Amniotic epithelial cell (primary cell): ENCODE measurements around the gene PROCR.
A peak's percentile ranks its signal among the peaks of the same experiment; 100 is the strongest.
"Not testable (repeated sequence)": the region's sequence is repeated elsewhere in the genome, so short reads cannot be mapped to it uniquely, and the experiment has no call there.

Experiments
- DNase-seq: peaks from one replicate; pipeline ENCODE4 v3.0.0-alpha.2; 2010; ENCODE audit warnings: low read depth

The PROCR gene

DNA sequence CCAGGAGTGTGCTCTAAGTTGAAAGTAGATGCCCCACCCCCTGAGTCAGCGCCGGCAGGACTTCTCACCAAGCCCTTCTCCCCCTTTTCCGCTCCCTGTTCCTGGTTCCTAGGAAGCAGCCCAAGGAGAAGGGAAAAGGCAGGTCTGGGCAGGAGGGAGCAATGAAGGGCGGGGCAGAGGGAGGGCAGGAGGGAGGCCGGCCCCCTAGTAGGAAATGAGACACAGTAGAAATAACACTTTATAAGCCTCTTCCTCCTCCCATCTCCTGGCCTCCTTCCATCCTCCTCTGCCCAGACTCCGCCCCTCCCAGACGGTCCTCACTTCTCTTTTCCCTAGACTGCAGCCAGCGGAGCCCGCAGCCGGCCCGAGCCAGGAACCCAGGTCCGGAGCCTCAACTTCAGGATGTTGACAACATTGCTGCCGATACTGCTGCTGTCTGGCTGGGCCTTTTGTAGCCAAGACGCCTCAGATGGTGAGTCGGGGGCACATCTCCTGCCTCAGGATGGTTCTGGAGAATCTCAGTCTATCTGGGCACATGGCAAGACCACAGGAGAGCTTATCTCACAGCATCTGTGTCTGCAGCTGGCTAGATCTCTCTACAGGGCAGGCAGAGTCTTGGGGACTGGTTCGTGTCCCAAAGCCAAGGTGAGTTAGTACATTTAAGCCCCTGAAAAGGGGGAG, at the start of gene PROCR:
TSS of gene PROCR (plus strand) at position 320 of the 681 bp plus-strand sequence. CDS start at position 403, 83 bp downstream.
- peak; percentile 93 for DNase-seq

DNA sequence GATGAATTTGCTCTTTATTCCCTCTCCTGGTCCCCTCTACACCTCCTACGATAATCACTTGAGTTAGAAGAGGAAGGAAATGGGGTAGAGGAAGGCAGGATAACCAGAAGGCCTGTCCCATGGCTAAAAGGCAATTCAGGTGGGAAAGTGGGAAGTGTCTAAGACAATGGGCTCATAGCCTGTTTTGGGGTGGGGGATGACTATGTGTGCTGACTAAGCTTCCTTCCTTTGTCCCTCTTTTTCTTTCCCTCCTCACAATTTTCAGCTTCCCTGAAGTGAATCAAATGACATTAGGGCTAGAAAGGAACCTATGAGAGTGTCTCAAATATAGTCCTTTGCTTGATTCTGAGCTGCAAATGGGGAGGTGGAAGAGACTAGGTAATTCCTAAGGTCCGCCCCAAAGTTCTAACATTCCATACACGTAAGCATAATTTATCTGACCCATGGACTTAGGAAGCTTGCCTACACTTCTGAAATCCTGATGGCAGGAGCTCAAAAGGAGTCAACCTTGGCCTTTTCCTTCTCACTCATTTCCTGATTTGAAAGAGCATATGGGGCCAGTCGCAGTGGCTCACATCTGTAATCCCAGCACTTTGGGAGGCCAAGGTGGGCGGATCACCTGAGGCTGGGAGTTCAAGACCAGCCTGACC, 49.0 kb upstream of the PROCR start:
- DNase-seq: no peak

DNA sequence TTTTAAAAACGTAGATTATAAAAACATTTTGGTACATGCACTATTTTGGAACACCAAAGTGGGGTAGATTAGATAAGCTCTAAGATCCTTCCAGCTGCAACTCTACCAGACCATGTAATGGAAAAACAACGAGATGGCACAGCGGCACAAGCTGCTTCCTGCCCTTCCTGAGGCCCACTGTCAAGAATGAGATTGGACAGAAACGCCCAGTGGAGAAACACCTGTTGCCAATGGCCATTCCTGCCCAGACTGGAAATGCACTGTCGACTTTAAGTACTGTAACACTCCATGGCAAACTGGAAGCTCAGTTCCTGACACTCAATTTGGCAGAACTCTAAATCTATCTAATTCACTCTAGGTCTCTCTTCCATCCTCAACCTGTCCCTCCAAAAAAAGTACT, 46.1 kb upstream of the PROCR start:
- no peak for DNase-seq

DNA sequence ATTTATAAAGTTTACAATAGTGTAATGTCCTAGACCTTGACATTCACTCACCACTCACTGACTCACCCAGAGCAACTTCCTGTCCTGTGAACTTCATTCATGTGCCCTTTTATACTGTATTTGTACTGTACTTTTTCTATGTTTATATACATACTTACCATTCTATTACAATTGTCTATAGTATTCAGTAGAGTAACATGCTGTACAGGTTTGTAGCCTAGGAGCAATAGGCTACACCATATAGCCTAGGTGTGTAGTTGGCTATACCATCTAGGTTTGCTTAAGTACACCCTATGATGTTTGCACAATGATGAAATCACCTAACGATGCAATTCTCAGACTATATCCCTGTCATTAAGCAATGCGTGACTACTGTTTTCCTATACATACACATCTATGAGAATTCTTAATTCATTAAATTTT, 42.2 kb upstream of the PROCR start:
- peak; percentile 43 for DNase-seq

DNA sequence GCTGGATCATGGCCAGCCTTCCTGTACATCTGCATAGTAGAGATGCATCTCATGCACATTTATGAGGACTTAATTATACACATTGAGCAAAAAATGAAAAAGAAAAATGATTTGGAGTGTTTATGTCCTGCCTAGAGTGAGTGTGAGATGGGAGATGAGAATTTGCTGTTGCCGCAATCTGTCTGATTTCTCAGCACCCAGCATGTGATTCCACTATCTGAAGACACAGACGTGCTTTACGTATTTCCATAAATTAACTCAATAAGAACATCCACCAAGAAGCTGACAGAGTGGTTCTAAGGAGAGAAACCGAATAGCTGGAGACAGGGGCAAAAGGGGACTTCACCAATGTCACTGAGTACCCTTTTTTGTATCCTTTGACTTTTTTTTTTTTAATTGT, 39.9 kb upstream of the PROCR start:
- no peak for DNase-seq

DNA sequence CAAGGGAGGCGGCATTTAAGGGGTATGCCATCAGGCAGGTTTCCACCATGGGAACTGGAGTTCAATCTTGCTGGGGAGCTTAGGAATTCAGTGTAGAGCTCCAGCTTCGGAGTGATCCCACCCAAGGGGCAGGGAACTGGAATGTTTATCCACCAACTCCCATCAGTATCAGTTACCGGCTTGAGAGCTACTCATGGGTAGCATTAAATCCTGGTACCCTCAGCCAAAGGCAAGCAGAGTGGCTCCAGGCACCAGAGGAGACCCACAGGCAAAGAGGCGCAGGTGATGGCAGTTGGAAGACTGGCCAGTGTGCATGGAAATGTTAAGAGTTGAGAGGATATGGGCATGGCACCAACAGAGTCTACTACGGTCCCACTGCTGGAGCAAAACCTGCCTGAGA, 38.8 kb upstream of the PROCR start:
- no peak for DNase-seq

DNA sequence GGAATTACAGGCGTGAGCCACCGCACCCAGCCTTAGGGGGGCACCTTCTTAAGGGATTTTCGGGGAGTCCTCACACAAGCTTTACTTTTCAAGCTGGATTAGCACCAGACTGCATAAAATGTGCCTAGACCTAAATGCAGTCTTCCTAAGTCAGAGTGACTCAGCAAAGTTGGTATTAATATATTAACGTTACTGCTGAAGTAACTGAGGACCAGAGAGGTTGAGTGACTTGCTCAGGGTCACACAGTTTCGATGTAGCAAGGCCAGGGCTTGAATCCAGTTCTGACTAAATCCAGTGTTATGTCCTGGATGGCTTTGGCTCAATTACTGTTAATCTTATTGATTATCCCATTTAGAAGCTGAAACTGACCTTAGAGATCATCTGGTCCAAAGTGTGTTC, 38.1 kb upstream of the PROCR start:
- DNase-seq: no peak

DNA sequence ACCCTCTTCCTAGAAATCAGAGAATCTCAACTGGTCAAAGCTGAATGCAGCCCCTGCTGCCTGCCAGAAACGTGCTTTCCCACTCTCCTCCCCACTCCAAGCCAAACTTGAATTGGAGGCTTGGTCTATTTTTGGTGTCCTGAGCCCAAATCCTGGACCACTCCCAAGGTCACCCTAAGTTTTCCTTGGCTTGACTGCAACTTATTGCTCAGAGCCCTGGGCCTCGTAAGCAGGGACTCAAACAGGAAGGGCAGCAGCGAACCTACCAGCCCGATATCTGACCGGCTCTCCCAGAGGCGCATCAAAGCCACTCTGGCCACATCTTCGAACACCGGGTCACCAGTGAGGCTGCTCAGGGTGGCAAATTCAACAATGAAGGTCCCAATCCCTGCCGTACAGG, 37.4 kb upstream of the PROCR start:
- DNase-seq: no peak

DNA sequence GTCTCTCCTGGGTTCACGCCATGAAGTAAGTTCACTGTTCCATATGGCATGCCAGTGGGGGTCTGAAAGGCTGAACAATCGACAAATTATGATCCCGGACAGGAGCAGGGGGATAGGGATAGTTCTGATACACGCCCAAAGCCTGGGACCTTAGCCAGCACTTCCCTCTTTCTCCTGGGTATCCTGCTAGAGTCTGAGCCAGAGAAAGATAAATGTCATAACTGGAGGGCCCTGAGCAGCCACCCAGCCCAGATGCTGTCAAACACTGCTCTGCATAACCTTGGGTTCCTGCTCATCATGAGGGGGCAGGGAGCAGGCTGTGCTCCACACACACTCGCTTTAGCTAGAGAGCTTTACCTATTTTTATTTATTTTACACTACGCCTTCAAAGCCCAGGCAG, 37.0 kb upstream of the PROCR start:
- DNase-seq: no peak

DNA sequence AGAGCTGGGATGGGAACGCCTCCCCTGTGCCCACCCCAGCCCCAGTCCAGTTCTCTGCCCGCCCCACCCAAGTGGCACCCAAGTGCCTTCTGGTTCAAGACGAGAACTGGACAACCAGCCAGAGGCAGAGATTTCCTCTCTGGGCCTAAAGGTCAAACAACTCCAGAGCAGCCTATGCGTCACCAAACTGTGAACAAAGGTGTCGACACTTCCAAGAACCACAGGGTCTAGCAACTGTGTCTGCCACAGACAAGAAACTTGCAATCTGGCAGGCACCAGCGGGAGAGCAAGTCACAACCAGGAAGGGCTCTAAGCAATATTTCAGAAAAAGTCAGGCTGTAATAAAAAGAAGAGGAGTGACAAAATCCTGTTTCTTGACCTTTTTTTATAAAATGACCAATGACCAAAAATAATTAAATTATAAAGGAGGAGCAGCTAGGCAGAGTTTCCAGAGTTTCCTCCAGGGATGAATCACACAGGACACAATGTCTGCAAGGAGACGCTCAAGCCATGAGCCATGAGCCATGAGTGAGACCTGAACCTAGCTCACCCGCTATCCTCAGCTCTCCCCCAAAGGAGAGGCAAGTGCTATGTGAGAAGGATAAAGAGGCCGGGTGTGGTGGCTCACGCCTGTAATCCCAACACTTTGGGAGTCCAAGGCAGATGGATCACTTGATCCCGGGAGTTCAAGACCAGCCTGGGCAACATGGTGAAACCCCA, 35.8 kb upstream of the PROCR start:
- peak; percentile 75 for DNase-seq

DNA sequence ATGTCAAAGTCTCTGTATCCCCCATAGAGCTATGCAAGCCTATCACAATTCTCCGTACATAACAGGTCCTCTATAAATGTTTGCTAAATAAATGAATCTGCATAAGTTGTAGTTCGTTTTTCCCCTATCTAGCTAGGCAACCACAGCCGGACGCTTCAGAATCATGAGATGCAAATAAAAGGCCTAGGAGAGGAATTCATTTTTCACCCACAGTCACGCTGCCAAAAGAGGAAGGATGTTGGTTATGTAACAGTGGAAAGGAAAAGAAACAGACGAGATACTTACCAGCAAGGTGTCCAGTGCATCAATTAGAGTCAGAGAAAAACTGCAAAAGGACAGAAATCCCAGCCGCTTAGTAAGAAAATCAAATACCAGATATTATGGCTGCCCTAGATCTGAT, 27.2 kb upstream of the PROCR start:
- DNase-seq: no peak

DNA sequence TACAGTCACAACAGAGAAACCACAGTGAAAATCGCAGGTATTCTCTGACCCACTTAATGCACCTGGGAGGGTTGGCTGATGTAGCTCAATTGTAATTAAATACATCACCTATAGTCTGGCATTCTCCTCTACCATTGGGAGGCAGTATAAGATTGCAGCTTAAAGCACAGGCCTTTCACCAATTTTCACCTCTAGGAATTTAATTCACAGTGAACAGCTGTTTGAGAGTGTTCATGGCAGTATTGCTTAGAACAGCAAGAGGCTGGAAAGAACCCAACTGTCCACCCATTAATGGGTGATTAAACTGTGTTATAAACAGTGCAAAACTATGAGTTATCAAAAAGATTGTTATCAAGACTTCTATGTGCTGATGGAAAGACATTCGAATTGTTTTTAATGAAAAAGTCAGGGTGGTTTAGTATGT, 26.7 kb upstream of the PROCR start:
- peak; percentile 53 for DNase-seq

DNA sequence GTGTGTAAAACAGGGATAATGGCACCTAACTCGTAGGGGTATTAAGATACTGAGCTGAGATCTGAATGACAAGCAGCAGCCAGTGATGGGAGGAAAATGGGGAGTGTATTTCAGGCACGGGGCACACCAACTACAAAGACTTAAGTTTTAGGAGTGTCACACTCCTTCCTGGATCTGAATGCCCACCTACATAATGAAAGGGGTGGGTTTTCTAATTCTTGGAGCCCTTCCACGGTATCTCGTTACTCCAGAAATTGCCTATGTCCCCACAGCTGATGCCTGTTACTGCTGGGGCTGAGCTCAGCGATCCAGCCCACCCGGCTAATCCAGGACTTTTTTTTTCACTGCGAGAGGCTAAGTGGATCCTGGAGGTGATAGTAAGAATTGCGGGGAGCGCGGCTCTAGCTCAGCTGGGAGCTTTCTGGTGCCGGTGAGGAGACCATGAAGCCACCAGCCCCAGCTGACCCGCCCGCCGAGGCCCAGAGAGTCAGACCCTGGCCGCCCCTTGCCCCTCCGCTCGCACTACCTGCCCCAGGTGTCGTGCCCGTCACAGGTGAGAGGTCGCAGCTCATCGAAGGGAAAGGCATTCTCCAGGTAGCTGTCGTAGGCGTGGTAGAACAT, 25.5 kb upstream of the PROCR start:
- no peak for DNase-seq

DNA sequence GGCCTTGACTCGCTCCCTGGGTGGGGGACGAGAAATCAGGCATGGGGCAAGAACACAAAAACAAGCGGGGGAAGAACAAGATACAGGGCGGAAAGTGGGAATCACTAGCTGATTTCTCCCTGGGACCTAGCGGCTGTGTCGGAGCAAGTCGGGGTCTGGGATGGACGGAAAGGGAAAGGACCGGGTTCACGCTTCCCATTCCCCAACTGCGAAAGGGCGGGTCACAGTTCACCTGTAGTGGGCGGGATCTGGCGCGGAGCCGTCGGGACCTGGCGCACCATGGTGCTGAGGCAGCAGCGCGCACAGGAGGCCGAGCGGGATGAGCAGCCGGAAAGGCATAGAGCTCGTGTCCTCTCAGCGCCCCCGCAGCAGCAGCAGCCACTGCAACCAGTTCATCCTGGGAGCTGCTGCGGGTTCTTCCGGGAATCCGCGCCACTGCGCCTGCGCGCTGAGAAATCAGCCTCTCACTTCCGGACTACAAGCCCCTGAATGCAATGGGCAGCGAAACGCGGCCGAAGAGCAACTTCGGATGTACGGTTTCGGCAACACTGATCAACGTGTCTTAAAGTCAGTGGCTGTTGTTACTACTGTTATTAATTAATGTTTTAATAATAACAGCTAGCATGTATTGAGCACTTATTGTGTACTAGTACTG, 24.8 kb upstream of the PROCR start, which contains the start of gene EDEM2:
TSS of gene EDEM2 (minus strand) at position 417 of the 655 bp plus-strand sequence. CDS start at position 339, 78 bp downstream.
- DNase-seq: peak; percentile 93

DNA sequence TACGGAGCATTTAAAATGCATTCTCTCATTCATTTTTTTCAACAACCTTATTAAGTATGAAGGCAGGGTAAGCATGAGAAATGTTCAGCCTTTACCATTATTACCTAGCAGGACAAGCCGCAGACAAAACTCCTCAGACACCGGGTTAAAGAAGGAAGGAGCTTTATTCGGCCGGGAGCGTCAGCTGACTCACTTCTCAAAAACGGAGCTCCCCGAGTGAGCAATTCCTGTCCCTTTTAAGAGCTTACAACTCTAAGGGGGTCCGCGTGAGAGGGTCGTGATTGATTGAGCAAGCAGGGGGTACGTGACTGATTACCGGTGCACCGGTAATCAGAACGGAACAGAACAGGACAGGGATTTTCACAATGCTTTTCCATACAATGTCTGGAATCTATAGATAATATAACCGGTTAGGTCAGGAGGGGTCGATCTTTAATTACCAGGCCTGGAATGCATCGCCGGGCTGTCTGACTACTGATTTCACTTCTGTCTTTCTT, 24.2 kb upstream of the PROCR start:
- DNase-seq: not testable (repeated sequence)

DNA sequence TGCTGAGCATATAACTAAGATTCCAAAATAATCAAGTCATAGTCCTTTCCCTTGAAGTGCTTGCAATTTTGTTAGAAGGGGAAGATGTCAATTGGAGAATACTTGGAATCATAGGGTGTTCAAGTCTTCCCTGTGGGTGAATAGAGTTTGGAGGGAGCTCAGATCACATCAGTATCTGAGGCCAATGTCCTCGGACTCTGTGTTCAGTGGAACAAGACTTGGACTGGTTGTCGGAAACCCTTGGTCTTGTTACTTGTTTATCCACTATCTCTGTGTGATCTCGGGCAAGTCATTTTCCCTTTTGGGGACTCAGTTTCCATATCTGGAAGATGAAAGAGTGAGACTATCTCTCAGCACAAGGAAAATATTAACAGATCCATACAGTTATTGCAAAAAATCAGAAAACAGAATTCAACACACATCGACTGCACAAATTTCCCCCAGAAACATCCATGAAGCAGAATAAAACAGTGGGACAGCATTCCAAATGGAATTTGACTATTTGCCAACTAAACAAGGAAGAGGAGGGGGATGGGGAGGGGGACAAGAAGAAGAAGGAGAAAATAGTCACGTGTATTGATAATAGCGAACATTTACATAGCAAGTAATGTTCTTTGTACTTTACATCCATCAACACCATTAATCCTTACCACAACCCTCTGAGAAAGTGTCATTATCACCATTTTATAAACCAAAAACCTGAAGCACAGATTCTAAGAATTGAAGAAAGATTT, 20.9 kb upstream of the PROCR start:
- DNase-seq: no peak

DNA sequence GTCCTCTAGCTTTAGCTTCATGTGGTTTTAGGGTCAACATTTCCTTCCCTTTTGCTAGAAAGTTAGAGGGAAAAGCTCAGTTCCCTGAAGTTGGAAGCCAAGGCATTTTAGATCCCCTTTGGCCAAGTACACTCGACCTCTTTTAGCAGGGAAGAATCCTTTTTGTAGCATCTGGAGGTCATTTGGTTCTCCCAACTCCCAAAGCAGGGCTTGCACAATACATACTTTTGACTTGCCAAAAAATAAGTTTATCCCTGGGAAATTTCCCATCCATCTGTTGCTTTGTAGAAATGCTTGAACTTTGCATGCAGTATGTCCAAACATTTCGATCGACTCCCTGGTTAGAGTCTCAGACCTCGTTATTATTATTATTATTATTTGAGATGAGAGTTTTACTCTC, 20.1 kb upstream of the PROCR start:
- DNase-seq: no peak

DNA sequence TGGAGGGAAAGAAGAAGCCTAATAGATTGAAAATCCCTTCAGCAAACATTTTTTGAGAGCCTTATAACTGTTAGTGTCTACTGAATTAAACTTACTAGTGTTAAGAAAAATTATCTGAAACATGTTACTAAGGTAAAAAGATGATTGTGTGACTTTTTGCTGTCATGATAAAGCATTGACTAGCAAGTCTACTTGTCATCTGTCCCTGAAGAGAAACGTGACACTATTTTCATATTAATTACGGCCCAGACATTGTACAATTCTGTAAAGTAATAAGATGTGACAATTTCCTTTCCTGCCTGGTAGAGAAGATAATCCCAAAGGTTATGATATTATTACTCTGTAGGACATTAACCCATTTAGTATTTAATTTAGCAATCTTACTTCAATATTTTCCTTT, 15.9 kb upstream of the PROCR start:
- DNase-seq: no peak

DNA sequence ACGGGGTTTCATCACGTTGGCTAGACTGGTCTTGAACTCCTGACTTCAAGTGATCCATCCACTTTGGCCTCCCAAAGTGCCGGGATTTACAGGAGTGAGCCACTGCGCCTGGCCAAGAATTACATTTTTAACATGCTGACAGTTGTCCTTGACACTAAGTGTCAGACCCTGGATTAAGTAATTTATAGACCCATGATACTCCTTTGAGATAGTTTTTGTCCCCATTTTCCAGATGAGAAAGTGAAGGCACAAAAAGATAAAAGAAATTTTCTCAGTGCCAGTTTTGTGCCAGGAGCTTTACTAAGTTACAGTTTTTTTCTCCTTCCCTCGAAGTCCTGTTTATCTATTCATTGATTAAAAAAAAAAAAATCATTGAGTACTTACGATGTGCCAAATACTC, 14.9 kb upstream of the PROCR start:
- DNase-seq: no peak

DNA sequence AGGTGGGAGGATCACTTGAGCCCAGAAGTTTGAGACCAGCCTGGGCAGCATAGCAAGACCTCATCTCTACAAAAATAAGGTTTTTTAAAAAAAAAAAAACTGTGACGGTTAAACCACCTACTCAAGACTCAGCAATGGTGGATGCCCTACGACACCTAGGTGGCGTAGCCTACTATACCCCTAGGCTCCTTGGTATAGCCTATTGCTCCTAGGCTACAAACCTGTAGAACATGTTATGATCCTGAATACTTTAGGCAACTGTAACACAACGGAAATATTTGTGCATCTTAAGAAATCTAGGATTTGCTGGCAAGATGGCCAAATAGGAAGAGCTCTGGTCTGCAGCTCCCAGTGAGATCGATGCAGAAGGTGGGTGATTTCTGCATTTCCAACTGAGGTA, 11.5 kb upstream of the PROCR start:
- DNase-seq: not testable (repeated sequence)

DNA sequence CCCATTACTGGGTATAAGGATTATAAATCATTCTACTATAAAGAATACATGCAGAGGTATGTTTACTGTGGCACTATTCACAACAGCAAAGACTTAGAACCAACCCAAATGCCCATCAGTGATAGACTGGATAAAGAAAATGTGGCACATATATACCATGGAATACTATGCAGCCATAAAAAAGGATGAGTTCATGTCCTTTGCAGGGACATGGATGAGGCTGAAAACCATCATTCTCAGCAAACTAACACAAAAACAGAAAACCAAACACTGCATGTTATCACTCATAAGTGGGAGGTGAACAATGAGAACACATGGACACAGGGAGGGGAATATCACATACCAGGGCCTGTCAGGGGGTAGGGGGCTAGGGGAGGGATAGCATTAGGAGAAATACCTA, 7.3 kb upstream of the PROCR start:
- DNase-seq: not testable (repeated sequence)
